Activated T-helper 1 cell treated with anti-CD3 and anti-CD28 coated beads, Interleukin-12 subunit alpha, Interleukin-12 subunit beta, Interleukin-2, Interleukin-4 antibody, amounts not matched to agents 30 ng/mL and 10 ng/mL and 1 ng/mL, durations not matched to agents 14 hours and 24 hours and 36 hours (primary cell): ENCODE measurements around the gene RASSF6. TPM values are rescaled to one million over a fixed set of nuclear protein-coding genes. Genes with fewer than 3 reads are reported as not detected.
"Not testable (repeated sequence)": the region's sequence is repeated elsewhere in the genome, so short reads cannot be mapped to it uniquely, and the experiment has no call there.

ENCODE experiments used
- DNase-seq: peaks from one replicate; pipeline ENCODE4 v3.0.0; 2021; ENCODE audit warnings: low spot score
- H3K27ac Mint-ChIP-seq: one replicate; pipeline ENCODE4 v1.8.0; 2021; ENCODE audit warnings: mild to moderate bottlenecking, mixed read lengths
- H3K27me3 Mint-ChIP-seq: one replicate; pipeline ENCODE4 v1.8.0; 2022; ENCODE audit warnings: mild to moderate bottlenecking, moderate library complexity, mixed read lengths; ENCODE audit not compliant: insufficient read depth
- H3K36me3 Mint-ChIP-seq: one replicate; pipeline ENCODE4 v1.8.0; 2021; ENCODE audit warnings: low read depth, mixed read lengths
- H3K4me1 Mint-ChIP-seq: one replicate; pipeline ENCODE4 v1.8.0; 2021; ENCODE audit warnings: low read depth, mixed read lengths
- H3K4me3 Mint-ChIP-seq: one replicate; pipeline ENCODE4 v1.8.0; 2021; ENCODE audit warnings: mild to moderate bottlenecking, moderate library complexity, mixed read lengths
- H3K9me3 Mint-ChIP-seq: one replicate; pipeline ENCODE4 v1.8.0; 2021; ENCODE audit warnings: mixed read lengths
- intact Hi-C: fragments of 100-400 bp; cut with micrococcal nuclease; formaldehyde crosslinking; loops from one replicate; pipeline ENCODE4 v1.15.1; 2024
- total RNA-seq: library from RNA; stranded (reverse); gene quantifications from 2 replicates; pipeline ENCODE4 v1.2.3, GENCODE V29; 2022

The RASSF6 gene
- total RNA-seq, 1 donor from 2014 or later = not detected

DNA sequence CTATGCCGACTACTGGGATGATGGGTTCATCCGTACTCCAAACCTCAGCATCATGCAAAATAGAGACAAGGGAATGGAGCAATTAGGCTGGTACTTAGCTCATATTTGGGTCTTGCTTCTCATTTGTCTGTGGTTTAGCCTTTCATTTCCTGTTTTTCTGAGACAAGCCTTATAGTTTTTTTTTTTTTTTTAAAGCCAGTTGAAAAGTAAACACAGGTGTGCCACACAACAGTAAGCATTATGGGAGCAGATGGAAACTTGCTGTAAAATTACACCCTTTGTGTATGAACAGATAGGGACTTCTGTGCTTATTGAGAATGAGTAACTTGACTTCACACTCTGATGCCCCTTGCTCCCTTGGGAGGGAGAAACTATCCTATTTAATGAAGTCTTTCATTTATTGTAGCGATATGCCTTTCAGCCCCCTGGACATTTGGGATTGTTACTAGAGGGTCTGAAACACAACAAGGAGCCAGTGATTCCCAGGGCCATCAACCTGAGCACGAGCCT is 13.7 kb downstream of the RASSF6 start:
- DNase-seq = no peak
- intact Hi-C loops = no loop called here
- Mint-ChIP-seq H3K27ac (no peak overlapping the region), H3K27me3 (no peaks in the 10 kb centered on the region), H3K9me3 (no peaks in the 10 kb centered on the region), H3K4me3 (no peak overlapping the region), H3K36me3 (no peaks in the 10 kb centered on the region), H3K4me1 (peaks cover 13% of the 10 kb centered on the region)

DNA sequence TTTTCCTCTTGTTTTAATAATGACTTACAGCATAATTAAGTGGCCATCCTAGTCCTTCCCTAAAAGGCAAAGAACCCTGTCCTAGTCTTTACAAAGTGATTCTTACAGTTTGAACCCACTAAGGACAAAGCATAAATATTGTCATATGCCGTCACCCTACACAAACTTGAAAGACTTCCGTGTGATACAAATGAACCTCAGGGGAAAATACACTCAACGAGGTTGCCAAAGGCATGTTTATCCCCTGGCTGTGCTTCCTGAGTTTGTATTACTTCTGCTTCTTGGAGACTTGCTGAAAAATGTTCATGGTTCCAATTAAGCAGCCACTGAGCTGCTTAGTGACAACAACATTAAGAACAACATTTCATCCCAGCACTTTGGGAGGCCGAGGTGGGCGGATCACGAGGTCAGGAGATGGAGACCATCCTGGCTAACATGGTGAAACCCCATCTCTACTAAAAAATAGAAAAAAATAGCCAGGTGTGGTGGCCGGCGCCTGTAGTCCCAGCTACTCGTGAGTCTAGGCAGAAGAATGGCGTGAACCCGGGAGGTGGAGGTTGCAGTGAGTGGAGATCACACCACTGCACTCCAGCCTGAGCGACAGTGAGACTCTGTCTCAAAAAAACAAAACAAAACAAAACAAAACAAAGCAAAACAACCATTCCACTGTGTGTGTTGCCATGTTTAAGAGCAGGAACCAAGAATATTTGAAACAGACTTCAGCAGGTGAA is 16.2 kb downstream of the RASSF6 start:
- intact Hi-C loops = no loop called here
- Mint-ChIP-seq H3K27me3 (no peaks in the 10 kb centered on the region), H3K9me3 (no peaks in the 10 kb centered on the region), H3K4me3 (no peak overlapping the region), H3K36me3 (no peaks in the 10 kb centered on the region), H3K4me1 (peaks cover 13% of the 10 kb centered on the region), H3K27ac (no peak overlapping the region)
- DNase-seq = no peak

DNA sequence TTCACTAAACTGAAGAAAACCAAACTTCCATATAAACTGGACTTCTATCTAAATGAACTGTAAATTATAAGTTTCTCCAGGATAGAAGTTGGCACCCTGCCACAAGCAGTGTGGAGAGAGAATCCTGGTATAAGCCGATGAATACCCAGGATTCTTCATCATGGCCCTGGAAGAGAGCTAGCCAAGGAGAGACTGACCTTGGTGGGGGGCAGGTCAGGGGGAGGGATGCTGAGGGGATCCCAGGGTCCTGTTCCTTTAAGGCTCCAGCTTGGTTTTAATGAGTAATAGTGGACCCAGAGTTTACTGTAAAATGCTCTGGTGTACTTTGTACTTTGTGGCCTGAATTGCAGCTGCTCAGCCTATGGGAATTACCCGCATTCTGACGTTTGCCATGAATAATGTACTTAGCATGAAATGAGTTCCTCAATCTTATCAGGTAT is 16.9 kb downstream of the RASSF6 start:
- intact Hi-C loops = no loop called here

DNA sequence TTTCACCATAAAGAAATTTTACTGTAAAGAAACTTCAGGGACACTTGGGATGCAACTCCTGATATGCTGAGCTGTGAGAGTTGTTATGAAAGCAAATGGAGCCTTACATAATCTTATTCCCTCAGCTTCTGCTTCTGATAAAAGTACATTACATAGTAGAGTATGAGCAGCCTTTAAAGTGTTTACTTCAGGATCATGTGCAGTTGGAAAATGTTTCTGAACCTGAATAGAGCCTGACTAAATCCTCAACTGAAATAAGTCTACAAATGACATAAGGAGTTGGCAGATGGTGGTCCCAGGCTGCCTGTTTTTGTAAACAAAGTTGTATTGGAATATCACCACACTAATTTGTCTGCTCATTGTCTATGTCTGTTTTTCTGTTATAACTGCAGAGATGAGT is 19.3 kb downstream of the RASSF6 start:
- H3K27me3 Mint-ChIP-seq = no peaks in the 10 kb centered on the region
- H3K36me3 Mint-ChIP-seq = no peaks in the 10 kb centered on the region
- no peak for DNase-seq
- peaks cover 2% of the 10 kb centered on the region for H3K4me1 Mint-ChIP-seq
- H3K4me3 Mint-ChIP-seq = no peak overlapping the region
- H3K9me3 Mint-ChIP-seq = no peaks in the 10 kb centered on the region
- intact Hi-C loops = no loop called here
- H3K27ac Mint-ChIP-seq = no peak overlapping the region

More for the DNA sequence above, 16.9 kb downstream of the RASSF6 start:
- H3K36me3 Mint-ChIP-seq = no peaks in the 10 kb centered on the region
- no peaks in the 10 kb centered on the region for H3K9me3 Mint-ChIP-seq
- H3K27ac Mint-ChIP-seq = no peak overlapping the region
- peaks cover 13% of the 10 kb centered on the region for H3K4me1 Mint-ChIP-seq
- H3K27me3 Mint-ChIP-seq = no peaks in the 10 kb centered on the region
- no peak for DNase-seq
- H3K4me3 Mint-ChIP-seq = no peak overlapping the region

DNA sequence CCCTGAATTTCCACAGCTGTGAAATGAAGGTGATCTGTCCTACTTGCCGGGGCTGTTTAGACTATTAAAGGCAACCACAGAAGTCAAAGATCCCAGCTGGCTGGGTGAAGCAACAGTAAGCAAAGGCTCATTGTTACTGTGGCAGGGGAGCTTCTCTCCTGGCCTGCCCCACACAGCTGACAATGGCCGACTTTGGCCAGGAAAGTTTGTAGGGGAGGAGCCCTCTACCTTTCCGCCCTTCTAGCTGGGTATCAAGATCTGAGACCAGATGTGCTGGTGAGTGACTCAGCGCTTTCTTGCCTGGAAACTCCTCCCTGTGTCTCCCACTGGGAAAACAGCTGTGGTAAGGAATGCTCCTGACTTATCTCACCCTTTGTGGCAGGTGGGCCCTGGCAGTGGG is 21.1 kb downstream of the RASSF6 start:
- no peaks in the 10 kb centered on the region for H3K27me3 Mint-ChIP-seq
- no peak overlapping the region for H3K4me3 Mint-ChIP-seq
- no peak overlapping the region for H3K27ac Mint-ChIP-seq
- no peaks in the 10 kb centered on the region for H3K4me1 Mint-ChIP-seq
- DNase-seq = no peak
- intact Hi-C loops = no loop called here
- H3K9me3 Mint-ChIP-seq = no peaks in the 10 kb centered on the region
- no peaks in the 10 kb centered on the region for H3K36me3 Mint-ChIP-seq

DNA sequence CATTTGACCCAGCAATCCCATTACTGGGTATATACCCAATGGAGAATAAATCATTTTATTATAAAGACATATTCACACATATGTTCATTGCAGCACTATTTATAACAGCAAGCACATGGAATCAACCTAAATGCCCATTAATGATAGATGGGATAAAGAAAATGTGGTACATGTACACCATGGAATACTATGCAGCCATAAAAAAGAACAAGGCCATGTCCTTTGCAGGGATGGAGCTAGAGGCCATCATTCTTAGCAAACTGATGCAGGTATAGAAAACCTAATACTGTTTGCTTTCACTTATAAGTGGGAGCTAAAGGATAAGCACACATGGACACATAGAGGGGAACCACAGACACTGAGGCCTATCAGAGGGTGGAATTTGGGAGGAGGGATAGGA is 22.6 kb downstream of the RASSF6 start:
- H3K9me3 Mint-ChIP-seq = no peaks in the 10 kb centered on the region
- H3K27me3 Mint-ChIP-seq = no peaks in the 10 kb centered on the region
- H3K4me3 Mint-ChIP-seq = no peak overlapping the region
- DNase-seq = no peak
- no peaks in the 10 kb centered on the region for H3K36me3 Mint-ChIP-seq
- no peaks in the 10 kb centered on the region for H3K4me1 Mint-ChIP-seq
- no peak overlapping the region for H3K27ac Mint-ChIP-seq
- intact Hi-C loops = no loop called here

DNA sequence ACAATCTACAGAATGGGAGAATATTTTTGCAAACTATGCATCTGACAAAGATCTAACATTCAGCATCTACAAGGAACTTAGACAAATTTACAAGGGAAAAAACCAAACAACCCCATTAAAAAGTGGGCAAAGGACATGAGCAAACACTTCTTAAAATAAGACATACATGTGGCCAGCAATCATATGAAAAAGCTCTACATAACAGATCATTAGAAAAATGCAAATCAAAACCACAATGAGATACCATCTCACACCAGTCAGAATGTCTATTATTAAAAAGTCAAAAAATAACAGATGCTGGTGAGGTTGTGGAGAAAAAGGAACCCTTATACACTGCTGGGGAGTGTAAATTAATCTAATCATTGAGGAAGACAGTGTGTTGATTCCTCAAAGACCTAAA is 23.1 kb downstream of the RASSF6 start:
- DNase-seq, H3K27ac Mint-ChIP-seq, H3K9me3 Mint-ChIP-seq, H3K36me3 Mint-ChIP-seq, intact Hi-C loops, H3K4me3 Mint-ChIP-seq, H3K4me1 Mint-ChIP-seq, H3K27me3 Mint-ChIP-seq: not testable (repeated sequence)

DNA sequence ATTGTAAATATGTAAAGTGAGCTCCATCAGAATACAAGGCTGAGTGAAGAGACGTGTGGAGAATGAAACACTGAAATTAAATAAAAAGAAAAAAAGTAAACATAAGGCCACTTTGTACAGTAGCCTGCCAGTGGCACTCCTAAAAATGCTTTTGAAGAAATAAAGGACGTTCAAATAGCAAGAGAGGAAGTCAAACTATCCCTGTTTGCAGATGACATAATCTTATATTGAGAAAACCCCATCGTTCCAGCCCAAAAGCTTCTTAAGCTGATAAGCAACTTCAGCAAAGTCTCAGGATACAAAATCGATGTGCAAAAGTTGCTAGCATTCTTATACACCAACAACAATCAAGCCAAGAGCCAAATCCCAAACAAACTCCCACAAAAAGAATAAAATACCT is 24.2 kb downstream of the RASSF6 start:
- Mint-ChIP-seq H3K27me3 (no peaks in the 10 kb centered on the region), H3K4me1 (no peaks in the 10 kb centered on the region), H3K9me3 (no peaks in the 10 kb centered on the region), H3K27ac (no peak overlapping the region), H3K36me3 (no peaks in the 10 kb centered on the region), H3K4me3 (no peak overlapping the region)
- intact Hi-C loops = no loop called here
- DNase-seq = no peak

DNA sequence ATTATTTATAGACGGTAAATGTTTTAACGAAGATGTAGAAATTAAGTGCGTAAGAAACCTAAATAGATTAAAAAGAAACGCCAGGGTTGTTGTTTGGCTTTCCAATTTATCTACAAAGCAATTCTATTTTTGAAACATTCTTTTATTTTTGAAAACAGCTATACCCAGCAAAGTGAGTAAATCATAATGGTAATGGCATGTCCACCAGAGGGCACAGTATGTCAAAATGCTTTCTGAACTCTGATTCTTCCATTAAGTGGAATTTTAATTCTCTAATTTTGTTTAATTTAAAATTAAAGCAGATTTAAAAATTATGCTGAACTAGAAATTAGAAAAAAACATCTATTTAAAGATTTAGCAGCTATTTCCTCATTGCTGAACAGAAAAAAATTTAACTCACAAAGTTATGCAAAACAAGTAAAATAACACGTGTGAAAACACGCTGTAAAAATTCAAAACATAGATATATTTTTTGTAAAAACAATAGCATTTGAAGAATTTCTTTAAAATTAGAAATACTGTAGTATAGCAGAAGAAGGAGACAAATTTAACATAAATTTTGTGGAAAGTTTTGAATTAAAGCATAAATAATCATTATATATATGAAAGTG is 26.5 kb downstream of the RASSF6 start:
- Mint-ChIP-seq H3K36me3 (no peaks in the 10 kb centered on the region), H3K4me3 (no peak overlapping the region), H3K4me1 (no peaks in the 10 kb centered on the region), H3K27me3 (no peaks in the 10 kb centered on the region), H3K9me3 (no peaks in the 10 kb centered on the region), H3K27ac (no peak overlapping the region)
- DNase-seq = no peak
- intact Hi-C loops = loop anchor here (1.0 kb wide), 2 partner anchors 60 to 541 kb away; no protein-coding TSS in a partner anchor

DNA sequence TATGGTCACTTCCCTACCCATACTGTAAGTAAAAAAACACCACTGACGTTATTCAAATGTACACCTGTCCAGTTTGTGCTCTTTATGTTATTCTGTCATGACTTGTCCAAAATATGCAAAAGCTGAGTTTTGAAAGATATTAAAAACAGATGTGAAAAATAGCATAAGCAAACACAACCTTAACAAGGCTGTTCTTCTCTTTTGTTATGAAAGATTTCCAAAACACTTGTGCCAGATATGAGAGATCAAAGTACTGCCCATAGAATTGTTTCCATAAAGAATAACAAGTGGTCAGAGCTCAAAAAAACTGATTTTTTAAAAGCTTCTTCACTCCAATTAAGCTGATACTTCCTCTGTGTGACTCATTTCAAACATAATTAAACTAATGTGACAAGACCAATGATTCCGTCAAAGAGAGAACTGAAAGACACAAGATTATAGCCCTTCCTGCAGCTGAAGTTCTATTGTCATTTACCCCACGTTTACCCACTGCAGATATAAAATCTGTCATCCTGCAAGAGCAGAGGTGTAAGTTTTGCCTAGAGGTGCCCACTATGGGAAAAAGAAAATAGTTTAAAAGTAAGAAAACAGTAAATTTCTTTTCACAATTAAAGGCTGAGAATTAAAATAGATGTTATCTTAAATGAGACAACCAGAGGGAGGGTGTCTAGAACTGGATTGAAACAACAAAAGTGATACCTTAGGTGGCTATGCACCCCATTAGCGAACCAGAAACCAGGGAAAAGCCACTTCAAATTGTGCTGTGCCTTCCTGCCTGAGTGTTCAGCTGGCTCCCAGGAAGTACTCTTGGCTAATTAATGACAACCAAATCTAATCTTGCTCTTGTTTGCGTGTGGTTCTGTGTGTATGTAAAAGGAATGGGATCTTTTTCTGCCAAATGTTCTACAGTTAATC is 30.1 kb downstream of the RASSF6 start:
- H3K27me3 Mint-ChIP-seq = peaks cover 4% of the 10 kb centered on the region
- H3K36me3 Mint-ChIP-seq = no peaks in the 10 kb centered on the region
- intact Hi-C loops = no loop called here
- no peak for DNase-seq
- no peaks in the 10 kb centered on the region for H3K9me3 Mint-ChIP-seq
- no peak overlapping the region for H3K4me3 Mint-ChIP-seq
- no peak overlapping the region for H3K27ac Mint-ChIP-seq
- no peaks in the 10 kb centered on the region for H3K4me1 Mint-ChIP-seq

DNA sequence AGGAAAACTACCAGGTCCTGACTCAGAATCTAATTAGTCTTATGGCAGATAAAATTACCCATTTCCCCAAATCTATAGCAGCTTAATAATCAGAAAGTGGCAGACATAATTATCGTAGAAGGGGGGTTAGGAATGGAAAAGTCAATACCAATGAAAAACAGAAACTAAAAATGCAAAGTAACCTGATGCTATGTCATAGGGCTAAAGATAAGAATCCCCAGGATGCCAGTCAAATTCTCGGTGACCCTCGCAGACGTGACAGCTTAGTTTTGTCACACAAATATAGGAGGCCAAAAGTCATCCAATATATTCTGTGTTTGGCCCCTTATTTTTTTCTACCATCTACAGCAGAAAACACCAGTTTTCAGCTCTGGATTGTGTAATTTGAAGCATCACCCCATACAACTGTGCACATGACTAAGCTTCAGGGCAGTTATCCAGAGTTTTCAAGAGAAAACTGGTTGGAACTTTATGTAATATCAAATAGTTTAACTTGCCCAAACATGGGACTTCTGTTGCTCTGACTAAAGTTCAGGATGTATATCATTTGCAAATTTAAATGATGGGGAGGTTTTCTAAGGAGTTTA is 30.9 kb downstream of the RASSF6 start:
- Mint-ChIP-seq H3K4me3 (no peak overlapping the region), H3K9me3 (no peaks in the 10 kb centered on the region), H3K27me3 (peaks cover 6% of the 10 kb centered on the region), H3K36me3 (no peaks in the 10 kb centered on the region), H3K27ac (no peak overlapping the region), H3K4me1 (no peaks in the 10 kb centered on the region)
- no peak for DNase-seq
- intact Hi-C loops = no loop called here

DNA sequence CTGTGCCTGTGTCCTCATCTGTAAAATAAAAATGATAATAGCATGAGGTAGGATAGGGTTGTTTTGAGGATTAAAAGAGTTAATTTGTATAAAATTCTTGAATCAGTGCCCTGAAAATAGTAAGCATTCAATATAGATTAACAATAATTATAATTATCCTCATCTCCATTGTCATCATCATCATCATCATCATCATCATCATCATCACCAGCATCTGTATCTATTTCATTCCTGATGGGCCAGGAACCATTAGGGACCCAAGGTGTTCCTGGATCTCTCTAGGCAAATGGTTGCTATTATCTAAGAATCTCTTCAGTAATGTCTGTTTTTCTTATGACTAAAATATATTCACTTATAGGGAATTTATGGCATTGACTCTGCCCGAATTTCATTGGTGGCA is 31.6 kb downstream of the RASSF6 start:
- Mint-ChIP-seq H3K9me3 (no peaks in the 10 kb centered on the region), H3K27ac (no peak overlapping the region), H3K36me3 (no peaks in the 10 kb centered on the region), H3K27me3 (peaks cover 6% of the 10 kb centered on the region), H3K4me1 (no peaks in the 10 kb centered on the region), H3K4me3 (no peak overlapping the region)
- DNase-seq = no peak
- intact Hi-C loops = no loop called here
